ENCODE results near the gene C2orf92.

GRCh38 chr2:97736608-97737330, 67.3 kb downstream of the C2orf92 start:
- TF ChIP-seq CTCF (IDR thresholded peaks at IDR 0.05) (no peak), POLR2A (IDR thresholded peaks at IDR 0.05) (no peak), EP300 (IDR thresholded peaks at IDR 0.05) (no peak), POLR2AphosphoS5 (IDR thresholded peaks at IDR 0.05) (no peak)
